ENCODE data around the gene SPHKAP. TPM values are rescaled to one million over a fixed set of nuclear protein-coding genes. Genes with fewer than 3 reads are reported as not detected.
"Not testable (repeated sequence)": the region's sequence is repeated elsewhere in the genome, so short reads cannot be mapped to it uniquely, and the experiment has no call there.

Gene SPHKAP
- total RNA-seq, result under 1 TPM in 3 of 4 donors, not detected in 1; 0.16 to 0.60 (median 0.27) TPM

DNA sequence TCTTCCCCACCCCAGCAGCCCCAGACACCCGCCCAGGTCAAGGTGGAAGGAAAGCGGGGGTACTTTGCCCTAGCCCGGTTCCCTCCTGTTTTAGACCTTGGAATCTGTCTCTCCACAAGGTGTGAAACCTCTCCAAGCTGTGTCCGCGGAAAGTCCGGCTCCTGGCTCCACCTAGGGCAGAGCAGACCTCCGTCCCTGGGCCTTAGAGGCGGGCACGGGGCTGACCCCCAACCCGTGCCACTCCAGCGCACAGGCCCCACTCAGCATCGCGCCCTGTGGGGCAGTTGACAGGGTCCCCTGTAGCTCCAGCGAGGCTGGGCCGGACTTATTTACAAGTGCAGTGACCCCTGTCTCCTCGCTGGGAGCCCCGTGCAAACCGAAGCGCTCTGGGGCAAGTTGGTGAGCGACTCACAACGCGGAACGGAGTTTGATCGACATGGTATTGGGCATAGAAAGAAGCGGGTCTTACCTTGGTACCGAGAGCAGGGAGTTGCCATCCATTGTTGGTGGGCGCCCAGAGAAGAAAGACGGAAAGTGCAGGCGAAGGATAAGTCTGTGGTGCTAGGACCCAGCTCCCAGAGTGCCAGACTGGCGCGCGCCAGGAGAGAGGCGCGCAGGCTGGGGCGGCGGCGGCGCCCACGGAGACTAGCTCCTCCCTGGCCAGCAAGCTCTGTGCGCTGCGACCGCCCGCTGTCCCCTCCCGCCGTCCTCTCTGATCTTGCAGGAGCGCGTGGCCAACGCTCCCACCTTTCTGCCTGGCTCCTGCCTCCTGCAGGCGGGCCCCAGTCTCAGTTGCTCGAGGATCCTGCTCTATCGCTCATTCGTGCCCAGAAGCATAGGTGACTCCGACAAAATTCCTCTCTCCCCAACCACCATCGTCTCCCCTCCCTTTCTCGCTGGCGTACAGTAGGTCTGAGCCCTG is at the start of gene SPHKAP:
Gene SPHKAP, minus strand, starts transcription at position 590 of the 922 bp plus-strand sequence. Its CDS starts 89 bp downstream, at position 501.
- Histone ChIP-seq H3K27ac (no peak within 1 kb of the TSS), H3K27me3 (peaks cover 25% of the 10 kb centered on the region), H3K36me3 (no peaks in the 10 kb centered on the region), H3K4me3 (no peak within 1 kb of the TSS), H3K9me3 (no peaks in the 10 kb centered on the region), H3K4me1 (no peaks in the 10 kb centered on the region)
- 33 to 34% methylated on average over 14 to 56 of the region's 56 CpGs for WGBS, 2 donors (ENCODE audit: low coverage in 1 of 2)
- in situ Hi-C loops (cut with MboI; ENCODE audit: low pct_ligation_motif_present in 1 of 4, low pct_unique_long_range_greater_than_20kb in 1 of 4, low sequenced_read_pairs in 3 of 4) (no loop called here), intact Hi-C loops (cut with DNase I; ENCODE audit: low total_unique reads) (no loop called here)
- TF ChIP-seq POLR2AphosphoS5 (IDR thresholded peaks at IDR 0.05) (no peak), CTCF (IDR thresholded peaks at IDR 0.05) (no peak), EP300 (IDR thresholded peaks at IDR 0.05; ENCODE audit: low read depth) (no peak), POLR2A (IDR thresholded peaks at IDR 0.05) (no peak)
- no peak for DNase-seq

DNA sequence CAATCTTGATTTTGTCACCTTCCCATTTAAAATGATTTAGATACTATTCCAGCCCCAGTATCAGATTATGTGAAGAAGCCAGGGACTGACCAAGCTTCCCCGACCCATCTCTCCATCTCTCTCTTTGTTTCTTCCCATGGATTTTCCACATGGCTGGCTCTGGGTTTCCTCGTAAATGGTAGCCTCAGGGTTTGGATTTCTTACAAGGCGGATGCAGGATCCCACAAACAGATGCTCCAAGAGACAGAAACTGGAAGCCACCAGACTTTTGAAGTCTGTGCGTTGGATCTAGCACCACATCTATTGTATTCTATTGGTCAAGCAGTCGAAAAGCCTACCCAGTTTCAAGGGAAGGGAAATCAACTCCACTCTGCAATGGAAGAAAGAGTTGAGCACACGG is 46.0 kb upstream of the SPHKAP start:
- Histone ChIP-seq H3K36me3 (no peaks in the 10 kb centered on the region), H3K4me1 (no peaks in the 10 kb centered on the region), H3K4me3 (no peak overlapping the region), H3K9me3 (no peaks in the 10 kb centered on the region), H3K27ac (no peak overlapping the region), H3K27me3 (no peaks in the 10 kb centered on the region)
- no peak for TF ChIP-seq POLR2AphosphoS5 (IDR thresholded peaks at IDR 0.05)
- TF ChIP-seq CTCF (IDR thresholded peaks at IDR 0.05), result no peak
- no peak for TF ChIP-seq POLR2A (IDR thresholded peaks at IDR 0.05)
- no peak for TF ChIP-seq EP300 (IDR thresholded peaks at IDR 0.05; ENCODE audit: low read depth)
- intact Hi-C loops (cut with DNase I; ENCODE audit: low total_unique reads), result no loop called here
- in situ Hi-C loops (cut with MboI; ENCODE audit: low pct_ligation_motif_present in 1 of 4, low pct_unique_long_range_greater_than_20kb in 1 of 4, low sequenced_read_pairs in 3 of 4), result no loop called here
- DNase-seq, result no peak
- WGBS, 2 donors (ENCODE audit: low coverage in 1 of 2), result 80 to 84% methylated on average over 4 to 6 of the region's 6 CpGs

DNA sequence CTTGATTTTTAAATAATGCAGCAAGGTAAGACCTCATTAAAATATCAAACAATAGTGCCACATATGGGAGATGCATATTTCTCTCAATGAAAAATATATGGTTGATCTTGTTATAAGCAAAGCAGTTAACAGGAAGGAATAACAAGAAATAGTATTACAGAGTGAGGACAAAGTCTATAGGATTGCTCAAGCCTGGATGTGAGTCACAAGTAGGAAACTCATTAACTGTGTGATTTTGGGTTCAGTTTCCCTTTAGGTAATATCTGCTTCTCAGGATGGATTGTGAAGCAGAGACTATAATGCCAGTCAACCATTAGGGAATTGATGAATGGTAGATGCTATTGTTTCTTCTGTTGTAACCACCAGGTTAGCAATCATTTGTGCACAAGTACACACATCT is 42.9 kb upstream of the SPHKAP start:
- in situ Hi-C loops (cut with MboI; ENCODE audit: low pct_ligation_motif_present in 1 of 4, low pct_unique_long_range_greater_than_20kb in 1 of 4, low sequenced_read_pairs in 3 of 4), result no loop called here
- intact Hi-C loops (cut with DNase I; ENCODE audit: low total_unique reads), result loop anchor here (2.0 kb wide), 1 partner anchor 74 kb away; no protein-coding TSS in a partner anchor
- no peak overlapping the region for H3K27ac ChIP-seq

GRCh38 chr2:228218593-228218992 is 37.1 kb upstream of the SPHKAP start:
- DNase-seq; H3K27ac ChIP-seq; H3K36me3 ChIP-seq; H3K9me3 ChIP-seq; in situ Hi-C loops (cut with MboI; ENCODE audit: low pct_ligation_motif_present in 1 of 4, low pct_unique_long_range_greater_than_20kb in 1 of 4, low sequenced_read_pairs in 3 of 4); H3K27me3 ChIP-seq; intact Hi-C loops (cut with DNase I; ENCODE audit: low total_unique reads); H3K4me3 ChIP-seq; H3K4me1 ChIP-seq: not testable (repeated sequence)
- WGBS, 2 donors (ENCODE audit: low coverage in 1 of 2), result 54 to 75% methylated on average over 2 of the region's 2 CpGs

More for the DNA sequence above, 42.9 kb upstream of the SPHKAP start:
- H3K4me1 ChIP-seq, result no peaks in the 10 kb centered on the region
- DNase-seq, result no peak
- H3K4me3 ChIP-seq, result no peak overlapping the region
- no peak for TF ChIP-seq POLR2AphosphoS5 (IDR thresholded peaks at IDR 0.05)
- TF ChIP-seq EP300 (IDR thresholded peaks at IDR 0.05; ENCODE audit: low read depth), result no peak
- TF ChIP-seq POLR2A (IDR thresholded peaks at IDR 0.05), result no peak
- TF ChIP-seq CTCF (IDR thresholded peaks at IDR 0.05), result no peak
- H3K36me3 ChIP-seq, result no peaks in the 10 kb centered on the region
- no peaks in the 10 kb centered on the region for H3K27me3 ChIP-seq
- H3K9me3 ChIP-seq, result no peaks in the 10 kb centered on the region

All from transverse colon (tissue), 4 donors.